ELF-1 (cell line): ENCODE measurements around the gene LIAS.

ENCODE experiments used
- DNase-seq: peaks from one replicate; pipeline ENCODE4 v3.0.0-alpha.2; 2016; ENCODE audit warnings: low read depth, low spot score

LIAS gene

GRCh38 chr4:39528061-39528465, 69.2 kb downstream of the LIAS start:
- no peak for DNase-seq
